GM12872 (cell line): Measurements from ENCODE around the gene ANO1.

Source experiments
- CTCF ChIP-seq: IDR thresholded peaks from 3 replicates; pipeline ENCODE4 v1.5.1; 2011; ENCODE audit warnings: low read depth, mild to moderate bottlenecking, low read length, moderate library complexity; ENCODE audit not compliant: insufficient read depth

ANO1 gene

GRCh38 chr11:70230840-70231710 is 153.0 kb downstream of the ANO1 start:
- TF ChIP-seq CTCF = no peak

GRCh38 chr11:70233034-70233433 is 154.9 kb downstream of the ANO1 start:
- TF ChIP-seq CTCF = no peak

GRCh38 chr11:70233511-70233934 is 155.4 kb downstream of the ANO1 start:
- no peak for TF ChIP-seq CTCF

- TF ChIP-seq CTCF = no peak
These were observed 155.8 kb downstream of the ANO1 start for GRCh38 chr11:70233962-70234361.
